ENCODE results near the gene ZBTB26. TPM values are rescaled to one million over a fixed set of nuclear protein-coding genes. Genes with fewer than 3 reads are reported as not detected.
A peak's percentile ranks its signal among the peaks of the same experiment; 100 is the strongest.

ZBTB26 gene
- total RNA-seq, 1 experiment from 2014 or later, result 7.8 TPM

DNA sequence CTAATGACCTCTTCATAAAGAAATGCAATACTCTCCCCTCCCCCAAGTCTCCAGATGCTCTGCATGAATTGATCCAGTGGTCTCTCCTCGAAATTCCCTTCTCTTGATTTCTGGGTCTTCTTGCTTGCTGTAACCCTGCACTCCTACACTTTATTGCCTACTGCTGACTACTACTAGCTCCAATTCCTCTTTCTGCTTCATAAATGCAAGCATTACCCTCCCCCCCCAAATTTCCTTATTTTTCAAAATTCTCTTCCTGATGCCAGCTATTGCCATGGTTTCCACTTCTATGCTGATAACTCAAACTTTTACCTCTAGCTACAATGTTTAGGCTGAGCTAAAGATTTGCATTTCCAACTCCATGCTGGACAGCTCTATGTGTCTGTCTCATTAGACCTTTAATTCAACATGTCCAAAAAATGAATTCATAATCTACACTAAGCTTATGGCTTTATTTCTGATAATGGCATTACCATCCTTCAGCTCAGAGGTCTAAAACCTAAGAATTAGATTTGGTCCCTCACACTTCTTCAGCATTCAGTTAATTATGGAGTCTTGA is 1.4 kb downstream of the ZBTB26 start:
- DNase-seq (ENCODE audit: low spot score), result no peak
- no peak overlapping the region for H3K27ac Mint-ChIP-seq
- no peaks in the 10 kb centered on the region for H3K36me3 Mint-ChIP-seq
- H3K4me1 Mint-ChIP-seq, result peaks cover 8% of the 10 kb centered on the region
- H3K9me3 Mint-ChIP-seq, result no peaks in the 10 kb centered on the region
- no peak overlapping the region for H3K4me3 Mint-ChIP-seq
- TF ChIP-seq ZNF232 (CRISPR knock-in tag; IDR thresholded peaks at IDR 0.05) (no peak), IRF2 (CRISPR knock-in tag; IDR thresholded peaks at IDR 0.05; ENCODE audit: borderline replicate concordance, low read depth) (no peak), NR1H2 (CRISPR knock-in tag; IDR thresholded peaks at IDR 0.05) (no peak), ESRRA (CRISPR knock-in tag; IDR thresholded peaks at IDR 0.05; ENCODE audit: borderline replicate concordance) (no peak), FOXP4 (CRISPR knock-in tag; IDR thresholded peaks at IDR 0.05) (no peak)
- TF ChIP-seq, protein P1, sequence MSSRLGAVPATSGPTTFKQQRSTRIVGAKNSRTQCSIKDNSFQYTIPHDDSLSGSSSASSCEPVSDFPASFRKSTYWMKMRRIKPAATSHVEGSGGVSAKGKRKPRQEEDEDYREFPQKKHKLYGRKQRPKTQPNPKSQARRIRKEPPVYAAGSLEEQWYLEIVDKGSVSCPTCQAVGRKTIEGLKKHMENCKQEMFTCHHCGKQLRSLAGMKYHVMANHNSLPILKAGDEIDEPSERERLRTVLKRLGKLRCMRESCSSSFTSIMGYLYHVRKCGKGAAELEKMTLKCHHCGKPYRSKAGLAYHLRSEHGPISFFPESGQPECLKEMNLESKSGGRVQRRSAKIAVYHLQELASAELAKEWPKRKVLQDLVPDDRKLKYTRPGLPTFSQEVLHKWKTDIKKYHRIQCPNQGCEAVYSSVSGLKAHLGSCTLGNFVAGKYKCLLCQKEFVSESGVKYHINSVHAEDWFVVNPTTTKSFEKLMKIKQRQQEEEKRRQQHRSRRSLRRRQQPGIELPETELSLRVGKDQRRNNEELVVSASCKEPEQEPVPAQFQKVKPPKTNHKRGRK (CRISPR knock-in tag; IDR thresholded peaks at IDR 0.05; ENCODE audit: borderline replicate concordance), result no peak
- TF ChIP-seq, protein P2, sequence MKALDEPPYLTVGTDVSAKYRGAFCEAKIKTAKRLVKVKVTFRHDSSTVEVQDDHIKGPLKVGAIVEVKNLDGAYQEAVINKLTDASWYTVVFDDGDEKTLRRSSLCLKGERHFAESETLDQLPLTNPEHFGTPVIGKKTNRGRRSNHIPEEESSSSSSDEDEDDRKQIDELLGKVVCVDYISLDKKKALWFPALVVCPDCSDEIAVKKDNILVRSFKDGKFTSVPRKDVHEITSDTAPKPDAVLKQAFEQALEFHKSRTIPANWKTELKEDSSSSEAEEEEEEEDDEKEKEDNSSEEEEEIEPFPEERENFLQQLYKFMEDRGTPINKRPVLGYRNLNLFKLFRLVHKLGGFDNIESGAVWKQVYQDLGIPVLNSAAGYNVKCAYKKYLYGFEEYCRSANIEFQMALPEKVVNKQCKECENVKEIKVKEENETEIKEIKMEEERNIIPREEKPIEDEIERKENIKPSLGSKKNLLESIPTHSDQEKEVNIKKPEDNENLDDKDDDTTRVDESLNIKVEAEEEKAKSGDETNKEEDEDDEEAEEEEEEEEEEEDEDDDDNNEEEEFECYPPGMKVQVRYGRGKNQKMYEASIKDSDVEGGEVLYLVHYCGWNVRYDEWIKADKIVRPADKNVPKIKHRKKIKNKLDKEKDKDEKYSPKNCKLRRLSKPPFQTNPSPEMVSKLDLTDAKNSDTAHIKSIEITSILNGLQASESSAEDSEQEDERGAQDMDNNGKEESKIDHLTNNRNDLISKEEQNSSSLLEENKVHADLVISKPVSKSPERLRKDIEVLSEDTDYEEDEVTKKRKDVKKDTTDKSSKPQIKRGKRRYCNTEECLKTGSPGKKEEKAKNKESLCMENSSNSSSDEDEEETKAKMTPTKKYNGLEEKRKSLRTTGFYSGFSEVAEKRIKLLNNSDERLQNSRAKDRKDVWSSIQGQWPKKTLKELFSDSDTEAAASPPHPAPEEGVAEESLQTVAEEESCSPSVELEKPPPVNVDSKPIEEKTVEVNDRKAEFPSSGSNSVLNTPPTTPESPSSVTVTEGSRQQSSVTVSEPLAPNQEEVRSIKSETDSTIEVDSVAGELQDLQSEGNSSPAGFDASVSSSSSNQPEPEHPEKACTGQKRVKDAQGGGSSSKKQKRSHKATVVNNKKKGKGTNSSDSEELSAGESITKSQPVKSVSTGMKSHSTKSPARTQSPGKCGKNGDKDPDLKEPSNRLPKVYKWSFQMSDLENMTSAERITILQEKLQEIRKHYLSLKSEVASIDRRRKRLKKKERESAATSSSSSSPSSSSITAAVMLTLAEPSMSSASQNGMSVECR (CRISPR knock-in tag; IDR thresholded peaks at IDR 0.05; ENCODE audit: borderline replicate concordance), result no peak
- H3K27me3 Mint-ChIP-seq (ENCODE audit: low read depth), result no peaks in the 10 kb centered on the region
- ChIA-PET CTCF (no interaction called here), POLR2A (interaction anchor here (0.8 to 1.1 kb wide), 2 partner anchors 17 to 24 kb away, joined by 3 read pairs; partner anchors contain the start of genes RC3H2 and ZBTB6)
- ATAC-seq, result no peak

GRCh38 chr9:122923947-122924346 is 7.4 kb downstream of the ZBTB26 start:
- no peaks in the 10 kb centered on the region for H3K9me3 Mint-ChIP-seq
- H3K27me3 Mint-ChIP-seq (ENCODE audit: low read depth), result no peaks in the 10 kb centered on the region
- peaks cover 23% of the 10 kb centered on the region for H3K4me1 Mint-ChIP-seq
- ChIA-PET CTCF (interaction anchor here (1.3 kb wide), 1 partner anchor 426 kb away, joined by 4 read pairs; no protein-coding TSS in a partner anchor), POLR2A (interaction anchor here (0.9 to 1.2 kb wide), 2 partner anchors 10 to 17 kb away, joined by 4 to 5 read pairs; no protein-coding TSS in a partner anchor)
- no peak for ATAC-seq
- peaks cover 4% of the 10 kb centered on the region; the same call in 1 of the 2 replicates for H3K36me3 Mint-ChIP-seq
- peak overlapping the region; percentile 96 for H3K27ac Mint-ChIP-seq
- DNase-seq (ENCODE audit: low spot score), result no peak
- no peak overlapping the region for H3K4me3 Mint-ChIP-seq
- TF ChIP-seq KAT7 (CRISPR knock-in tag; IDR thresholded peaks at IDR 0.05; ENCODE audit: borderline replicate concordance), result no peak
- TF ChIP-seq CREB1 (CRISPR knock-in tag; IDR thresholded peaks at IDR 0.05), result no peak
- no peak for TF ChIP-seq ELF4 (CRISPR knock-in tag; IDR thresholded peaks at IDR 0.05; ENCODE audit: low read depth)
- TF ChIP-seq, protein P3, sequence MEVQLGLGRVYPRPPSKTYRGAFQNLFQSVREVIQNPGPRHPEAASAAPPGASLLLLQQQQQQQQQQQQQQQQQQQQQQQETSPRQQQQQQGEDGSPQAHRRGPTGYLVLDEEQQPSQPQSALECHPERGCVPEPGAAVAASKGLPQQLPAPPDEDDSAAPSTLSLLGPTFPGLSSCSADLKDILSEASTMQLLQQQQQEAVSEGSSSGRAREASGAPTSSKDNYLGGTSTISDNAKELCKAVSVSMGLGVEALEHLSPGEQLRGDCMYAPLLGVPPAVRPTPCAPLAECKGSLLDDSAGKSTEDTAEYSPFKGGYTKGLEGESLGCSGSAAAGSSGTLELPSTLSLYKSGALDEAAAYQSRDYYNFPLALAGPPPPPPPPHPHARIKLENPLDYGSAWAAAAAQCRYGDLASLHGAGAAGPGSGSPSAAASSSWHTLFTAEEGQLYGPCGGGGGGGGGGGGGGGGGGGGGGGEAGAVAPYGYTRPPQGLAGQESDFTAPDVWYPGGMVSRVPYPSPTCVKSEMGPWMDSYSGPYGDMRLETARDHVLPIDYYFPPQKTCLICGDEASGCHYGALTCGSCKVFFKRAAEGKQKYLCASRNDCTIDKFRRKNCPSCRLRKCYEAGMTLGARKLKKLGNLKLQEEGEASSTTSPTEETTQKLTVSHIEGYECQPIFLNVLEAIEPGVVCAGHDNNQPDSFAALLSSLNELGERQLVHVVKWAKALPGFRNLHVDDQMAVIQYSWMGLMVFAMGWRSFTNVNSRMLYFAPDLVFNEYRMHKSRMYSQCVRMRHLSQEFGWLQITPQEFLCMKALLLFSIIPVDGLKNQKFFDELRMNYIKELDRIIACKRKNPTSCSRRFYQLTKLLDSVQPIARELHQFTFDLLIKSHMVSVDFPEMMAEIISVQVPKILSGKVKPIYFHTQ (CRISPR knock-in tag; IDR thresholded peaks at IDR 0.05), result no peak
- TF ChIP-seq MYBL2 (CRISPR knock-in tag; IDR thresholded peaks at IDR 0.05), result no peak
- no peak for TF ChIP-seq NR1H2 (CRISPR knock-in tag; IDR thresholded peaks at IDR 0.05)
- TF ChIP-seq GRHL2 (CRISPR knock-in tag; IDR thresholded peaks at IDR 0.05; ENCODE audit: insufficient replicate concordance, severe bottlenecking), result no peak
- no peak for TF ChIP-seq PRDM15 (CRISPR knock-in tag; IDR thresholded peaks at IDR 0.05)
- TF ChIP-seq FOXJ3 (CRISPR knock-in tag; IDR thresholded peaks at IDR 0.05; ENCODE audit: borderline replicate concordance), result no peak
- TF ChIP-seq E2F4 (CRISPR knock-in tag; IDR thresholded peaks at IDR 0.05; ENCODE audit: borderline replicate concordance, low read depth), result no peak

Data from WTC11 (cell line).